Measurements from ENCODE around the gene MYBPC2.

The MYBPC2 gene

DNA sequence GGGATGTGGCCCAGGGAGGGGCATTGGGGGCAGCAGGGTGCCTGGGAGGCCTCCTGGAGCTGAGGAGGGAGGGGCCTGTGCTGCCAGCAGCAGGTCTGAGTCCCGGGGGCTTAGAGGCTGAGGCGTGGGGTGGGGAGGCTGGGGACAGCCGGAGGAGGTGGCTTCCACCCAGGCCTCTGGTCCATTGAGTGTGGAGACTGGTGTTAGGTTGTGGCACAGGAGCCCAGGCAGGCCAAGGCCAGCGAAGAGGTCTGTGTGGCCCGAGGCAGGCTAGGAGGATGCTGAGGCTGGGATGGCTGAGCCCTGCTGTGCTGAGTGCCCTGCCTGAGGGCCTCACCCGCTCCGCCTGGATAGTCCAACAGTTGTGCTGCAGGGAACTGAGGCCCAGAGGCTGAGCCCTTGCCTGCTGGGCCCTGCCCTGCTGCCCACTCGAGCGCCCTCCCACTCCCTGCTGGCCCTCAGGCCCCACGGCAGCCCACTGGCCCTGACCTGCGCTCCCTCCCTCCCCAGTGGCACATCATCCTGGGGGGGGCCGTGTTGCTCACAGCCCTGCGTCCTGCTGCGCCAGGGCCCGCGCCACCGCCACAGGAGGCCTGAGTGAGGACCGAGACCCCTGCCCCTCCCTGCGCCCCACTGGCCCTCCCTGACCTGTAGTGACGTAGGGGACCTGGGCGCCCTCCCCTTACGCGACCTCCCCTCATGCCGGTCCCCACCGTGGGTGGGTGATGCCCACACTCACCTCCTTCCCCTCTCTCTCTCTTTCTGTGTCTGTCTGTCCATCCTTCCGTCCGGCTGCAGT lies 48.9 kb downstream of the MYBPC2 start:
- DNase-seq (ENCODE audit: low read depth) = no peak

DNA sequence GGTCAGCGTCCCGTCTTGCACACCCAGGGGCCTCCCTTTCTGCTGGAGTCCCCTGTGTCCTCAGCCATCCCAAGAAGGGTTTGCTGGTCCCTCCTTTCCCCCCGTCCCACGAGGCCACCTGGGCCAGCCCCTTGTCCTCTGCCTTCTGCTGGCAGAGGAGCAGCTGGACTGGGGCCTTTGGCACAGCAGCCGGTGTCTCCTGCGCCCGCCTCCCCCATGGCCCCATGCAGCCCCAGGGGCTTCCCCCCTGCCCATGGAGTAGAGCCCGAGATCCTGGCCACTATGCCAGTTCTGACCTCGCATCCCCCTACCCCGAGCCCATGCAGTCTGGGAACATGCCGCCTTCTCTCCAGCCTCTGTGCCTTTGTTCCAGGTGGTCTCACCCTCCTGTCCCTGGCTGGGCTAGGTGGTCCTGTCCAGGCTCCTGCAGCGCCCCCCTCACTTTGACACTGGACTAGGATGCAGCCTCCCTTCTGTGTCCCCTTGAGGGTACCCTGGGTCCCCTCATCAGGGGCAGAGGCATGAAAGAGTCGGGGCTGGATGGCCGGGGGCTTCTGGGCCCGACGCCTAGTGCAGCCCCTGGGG lies 49.7 kb downstream of the MYBPC2 start:
- no peak for DNase-seq (ENCODE audit: low read depth)

DNA sequence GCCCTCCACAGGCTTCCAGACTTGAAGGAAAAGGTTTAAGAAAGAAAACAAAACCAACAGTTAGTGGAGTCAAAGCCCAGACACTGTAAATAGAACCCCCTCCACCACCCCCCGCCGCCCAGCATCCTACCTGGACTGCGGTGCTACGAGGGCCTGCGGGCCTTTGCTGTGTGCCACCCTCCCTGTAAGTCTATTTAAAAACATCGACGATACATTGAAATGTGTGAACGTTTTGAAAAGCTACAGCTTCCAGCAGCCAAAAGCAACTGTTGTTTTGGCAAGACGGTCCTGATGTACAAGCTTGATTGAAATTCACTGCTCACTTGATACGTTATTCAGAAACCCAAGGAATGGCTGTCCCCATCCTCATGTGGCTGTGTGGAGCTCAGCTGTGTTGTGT lies 50.2 kb downstream of the MYBPC2 start:
- no peak for DNase-seq (ENCODE audit: low read depth)

DNA sequence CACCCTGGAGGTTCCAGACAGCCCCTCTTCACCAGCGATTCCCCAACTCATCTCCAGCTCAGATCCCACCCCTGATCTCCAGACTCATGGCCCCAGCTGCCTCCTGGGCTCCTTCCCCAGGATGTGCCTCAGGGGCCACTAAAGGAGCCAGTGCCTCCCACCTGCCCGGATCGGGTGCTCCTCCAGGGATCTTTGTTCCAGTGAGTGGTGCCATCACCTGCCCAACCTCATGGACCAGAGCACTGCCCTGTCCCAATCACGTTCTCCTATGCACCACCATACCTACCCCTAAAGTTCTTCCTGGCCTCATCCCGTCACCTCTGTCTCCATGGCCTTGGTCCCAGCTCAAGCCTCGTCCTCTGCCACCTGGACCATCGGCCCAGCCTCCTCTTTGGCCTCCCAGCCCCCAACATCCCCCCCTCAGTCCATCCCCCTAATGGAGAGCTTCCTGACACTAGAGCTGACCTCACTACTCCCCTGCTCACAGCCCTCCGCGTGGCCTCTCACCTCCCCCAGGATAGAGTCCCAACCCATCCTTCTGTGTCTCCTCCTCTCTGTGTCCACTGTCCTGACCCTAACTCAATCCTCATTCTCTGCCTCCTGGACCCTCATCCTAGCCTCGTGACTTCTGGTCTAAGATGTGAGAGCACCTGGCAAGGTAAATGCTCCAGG lies 52.7 kb downstream of the MYBPC2 start:
- DNase-seq (ENCODE audit: low read depth) = no peak

DNA sequence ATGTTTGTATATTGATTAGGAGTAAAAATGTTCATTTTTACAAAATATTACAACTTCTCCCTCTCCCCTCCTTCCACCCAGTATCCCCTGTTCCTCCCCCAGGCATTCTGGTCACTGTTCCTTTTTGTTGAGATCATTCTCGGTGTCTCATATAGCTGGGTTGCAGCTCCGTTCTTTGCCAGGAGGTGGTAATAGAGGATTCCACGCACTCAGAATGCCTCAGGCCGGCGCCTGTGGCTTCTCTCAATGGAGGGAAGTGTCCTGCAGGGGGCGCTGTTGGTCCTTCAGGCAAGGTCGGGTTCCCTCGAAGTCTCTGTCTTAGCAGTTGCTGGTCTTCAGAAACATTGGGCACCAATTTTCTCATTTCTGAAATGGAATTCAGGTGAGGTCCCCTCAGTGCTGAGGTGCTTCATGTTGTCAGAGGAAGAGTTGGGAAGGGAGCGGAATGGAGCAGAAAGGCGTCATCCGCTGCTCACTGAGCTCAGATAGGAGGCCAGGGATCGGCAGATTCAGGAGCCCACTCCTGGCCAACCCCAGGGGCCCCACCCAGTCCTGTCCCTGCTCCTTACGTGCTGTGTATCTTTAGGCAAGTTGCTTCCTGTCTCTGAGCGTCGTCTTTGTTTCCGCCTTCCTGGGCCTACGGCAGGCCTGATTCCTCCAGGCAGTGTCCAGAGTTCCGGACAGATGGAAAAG lies 54.3 kb downstream of the MYBPC2 start:
- peak; percentile 48 for DNase-seq (ENCODE audit: low read depth)

DNA sequence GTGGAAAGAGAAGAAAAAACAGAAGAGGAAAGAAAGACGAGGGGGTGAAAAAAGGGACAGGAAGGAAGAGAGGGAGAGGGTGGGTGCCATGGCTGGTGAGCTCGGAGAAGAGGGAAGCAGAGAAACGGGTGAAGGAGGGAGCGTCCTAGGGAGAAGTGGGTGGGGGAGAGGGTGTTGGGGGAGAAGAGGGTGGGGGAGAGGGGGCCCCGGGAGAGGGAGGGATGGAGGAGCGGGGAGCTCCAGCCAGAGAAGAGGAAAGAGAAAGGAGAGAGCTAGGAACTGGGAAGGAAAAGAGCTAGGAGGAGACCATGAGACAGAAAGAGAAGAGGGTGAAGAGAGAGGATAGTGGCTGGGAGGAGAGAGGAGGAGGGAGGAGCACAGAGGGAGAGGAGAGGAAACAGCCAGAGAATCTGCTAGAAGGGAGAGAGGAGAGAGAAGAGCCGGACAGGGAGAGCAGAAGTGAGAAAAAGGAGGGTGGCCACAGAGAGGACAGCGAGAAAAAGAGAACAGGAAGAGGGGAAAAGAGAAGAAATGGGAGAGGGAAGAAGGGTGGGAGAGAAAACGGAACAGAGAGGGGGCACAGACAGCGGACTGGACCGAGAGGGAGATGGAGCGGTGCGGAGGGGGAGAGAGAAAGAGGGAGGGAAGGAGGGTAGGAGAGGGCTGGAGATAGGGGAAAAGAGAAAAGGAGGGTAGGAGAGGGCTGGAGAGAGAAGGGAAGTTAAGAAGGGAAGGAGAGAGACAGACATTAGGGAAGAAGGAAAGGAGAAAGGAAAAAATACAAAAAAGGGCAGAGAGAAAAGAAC lies 55.9 kb downstream of the MYBPC2 start:
- no peak for DNase-seq (ENCODE audit: low read depth)

DNA sequence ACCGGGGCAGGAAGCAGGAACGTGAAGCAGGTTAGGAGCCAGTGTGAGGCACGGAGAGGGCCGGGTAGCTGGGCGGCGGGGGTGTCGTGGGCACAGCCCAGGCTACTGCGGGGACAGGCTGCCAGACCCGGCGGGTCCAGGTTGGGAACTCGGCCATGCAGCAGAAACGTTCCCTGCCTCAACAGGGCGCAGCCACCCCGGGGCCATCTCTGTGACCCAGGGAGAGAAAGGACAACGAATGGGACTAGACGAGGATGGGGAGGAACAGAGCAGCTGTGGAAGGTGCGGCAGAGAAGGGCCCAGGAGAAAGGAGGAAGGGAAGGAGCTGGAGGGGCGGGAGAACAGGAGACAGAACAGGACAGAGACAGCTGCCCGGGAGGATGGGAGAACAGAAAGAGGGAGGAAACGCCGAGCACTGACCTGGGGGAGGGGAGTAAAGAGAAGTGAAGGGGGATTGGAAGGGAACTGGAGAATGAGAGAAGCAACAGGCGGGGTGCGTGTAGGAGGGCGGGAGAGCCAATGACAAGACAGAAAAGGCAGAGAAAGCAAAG lies 56.8 kb downstream of the MYBPC2 start:
- DNase-seq (ENCODE audit: low read depth) = no peak

DNA sequence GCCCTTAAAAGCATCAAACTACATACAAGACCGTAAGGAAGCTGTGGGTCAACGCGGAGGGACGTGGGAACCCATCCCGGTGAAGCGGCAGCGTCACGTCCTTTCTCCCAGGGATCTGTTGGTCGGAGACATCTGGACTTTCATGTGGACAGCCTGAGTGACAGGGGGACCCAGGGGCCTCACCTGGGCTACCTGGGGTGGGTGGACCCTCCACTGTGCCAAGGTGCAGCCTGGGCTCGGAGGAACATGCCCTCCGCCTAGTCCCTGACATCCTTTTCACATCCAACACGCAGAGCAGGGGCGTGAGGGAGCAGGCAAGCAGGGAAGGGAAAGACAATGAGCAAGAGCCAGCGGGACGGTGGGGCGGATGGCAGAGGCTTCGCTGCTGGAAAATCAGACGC lies 57.7 kb downstream of the MYBPC2 start:
- no peak for DNase-seq (ENCODE audit: low read depth)

DNA sequence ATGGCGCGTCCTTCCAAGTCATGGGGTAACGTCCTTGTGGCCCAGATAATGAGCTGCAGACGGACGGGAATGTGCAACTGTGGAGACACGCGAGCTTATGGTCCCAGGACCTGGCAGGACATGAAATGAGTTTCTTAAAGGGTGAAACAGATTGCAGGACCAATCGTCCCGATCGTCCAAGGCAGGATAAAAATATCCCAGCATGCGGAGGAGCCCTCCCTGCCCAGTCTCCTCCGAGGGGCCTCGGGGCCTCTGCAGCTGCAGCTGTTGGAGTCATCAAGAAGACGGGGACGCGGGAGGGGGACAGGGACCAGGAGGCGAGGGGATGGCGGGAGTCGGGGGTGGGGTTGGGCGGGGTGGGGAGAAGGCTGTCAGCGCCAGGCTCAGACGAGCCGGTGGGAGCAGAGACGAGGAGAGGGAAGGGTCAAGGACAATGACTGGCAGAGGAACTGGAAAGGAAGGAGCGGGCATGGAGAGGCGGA lies 58.3 kb downstream of the MYBPC2 start:
- DNase-seq (ENCODE audit: low read depth) = no peak

DNA sequence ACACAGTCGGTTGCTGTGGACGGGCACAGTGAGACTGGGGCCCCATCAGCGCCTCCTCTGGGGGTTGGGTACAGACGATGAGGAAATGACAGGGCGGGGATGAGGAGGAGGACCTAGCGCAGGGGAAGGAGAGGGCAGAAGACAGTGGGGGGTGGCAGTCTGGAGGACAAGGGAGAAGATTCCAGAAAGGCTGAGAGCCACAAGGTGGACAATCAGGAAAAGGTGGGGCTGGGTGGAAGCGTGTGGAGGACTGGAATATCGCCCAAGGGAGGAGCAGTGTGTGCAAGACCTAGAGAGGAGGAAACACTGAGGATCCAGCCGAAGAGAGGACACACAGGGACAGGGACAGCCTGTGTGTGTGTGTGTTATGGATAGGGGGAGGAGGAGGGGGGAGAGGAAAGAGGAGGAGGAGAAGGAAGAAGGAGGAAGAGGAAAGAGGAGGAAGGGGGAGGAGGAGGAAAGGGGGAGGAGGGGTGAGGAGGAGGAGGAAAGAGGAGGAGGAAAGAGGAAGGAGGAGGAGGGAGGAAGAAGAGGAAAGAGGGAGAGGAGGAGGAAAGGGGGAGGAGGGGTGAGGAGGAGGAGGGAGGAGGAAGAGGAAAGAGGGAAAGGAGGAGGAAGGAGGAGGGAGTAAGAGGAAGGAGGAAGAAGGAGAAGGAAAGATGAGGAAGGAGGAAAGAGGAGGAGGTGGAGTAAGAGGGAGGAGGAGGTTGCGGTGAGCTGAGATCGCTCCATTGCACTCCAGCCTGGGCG lies 59.8 kb downstream of the MYBPC2 start:
- no peak for DNase-seq (ENCODE audit: low read depth)

DNA sequence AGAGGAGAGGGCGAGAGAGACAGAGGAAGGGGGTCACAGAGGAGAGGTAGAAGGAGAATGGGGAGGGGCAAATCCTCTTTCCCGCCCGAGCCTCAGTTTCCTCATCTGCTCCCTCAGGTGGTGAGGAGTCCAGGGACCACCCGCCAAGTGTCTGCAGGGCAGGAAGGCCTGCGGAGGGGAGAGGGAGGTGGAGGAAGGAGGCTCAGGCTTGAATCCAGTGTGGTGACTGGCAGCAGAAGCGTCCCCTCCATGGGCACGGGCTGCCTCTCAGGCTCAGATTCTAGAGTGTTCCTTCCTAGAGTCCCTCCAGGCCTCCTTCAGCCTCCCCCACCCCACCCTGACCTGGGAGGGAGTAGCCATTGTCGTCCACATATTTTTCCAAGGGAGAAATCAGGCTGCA lies 60.5 kb downstream of the MYBPC2 start:
- DNase-seq (ENCODE audit: low read depth) = no peak

DNA sequence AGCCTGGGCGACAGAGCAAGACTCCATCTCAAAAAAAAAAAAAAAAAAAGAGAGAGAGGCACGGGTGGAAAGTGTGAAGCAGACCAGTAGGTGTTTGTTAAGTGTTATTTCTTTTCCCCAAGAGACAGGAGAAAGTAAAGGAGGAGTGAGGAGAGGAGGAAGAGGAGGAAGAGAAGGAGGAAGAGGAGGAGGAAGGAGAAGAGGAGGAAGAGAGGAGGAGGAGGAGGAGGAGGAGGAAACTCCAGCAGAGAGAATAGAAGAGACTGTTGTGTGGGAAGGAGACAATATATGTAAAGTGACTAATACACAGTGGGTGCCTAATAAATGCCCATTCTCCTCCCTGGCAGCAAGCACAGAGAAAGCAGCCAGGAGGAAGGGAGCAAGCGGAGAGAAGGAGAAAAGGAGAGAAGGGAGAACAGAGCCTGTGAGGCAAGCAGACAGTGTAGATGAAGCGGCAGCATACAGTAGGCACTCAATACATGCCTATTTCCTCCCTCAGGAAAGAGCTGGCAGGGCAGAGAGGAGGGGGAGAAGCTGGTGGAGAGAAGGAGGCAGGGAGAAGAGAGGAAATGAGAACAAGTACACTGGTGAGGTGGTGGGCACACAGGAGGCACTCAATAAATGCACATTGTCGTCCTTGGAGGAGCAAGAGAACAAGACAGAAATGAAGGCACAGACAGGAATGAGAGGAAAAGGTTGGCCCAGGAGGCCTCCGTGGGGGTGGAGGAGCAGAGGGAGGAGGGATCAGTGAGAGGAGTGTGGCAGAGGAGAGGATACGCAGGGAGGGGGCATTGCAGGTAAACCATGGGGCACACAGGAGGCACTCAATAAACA lies 61.7 kb downstream of the MYBPC2 start:
- DNase-seq (ENCODE audit: low read depth) = no peak

DNA sequence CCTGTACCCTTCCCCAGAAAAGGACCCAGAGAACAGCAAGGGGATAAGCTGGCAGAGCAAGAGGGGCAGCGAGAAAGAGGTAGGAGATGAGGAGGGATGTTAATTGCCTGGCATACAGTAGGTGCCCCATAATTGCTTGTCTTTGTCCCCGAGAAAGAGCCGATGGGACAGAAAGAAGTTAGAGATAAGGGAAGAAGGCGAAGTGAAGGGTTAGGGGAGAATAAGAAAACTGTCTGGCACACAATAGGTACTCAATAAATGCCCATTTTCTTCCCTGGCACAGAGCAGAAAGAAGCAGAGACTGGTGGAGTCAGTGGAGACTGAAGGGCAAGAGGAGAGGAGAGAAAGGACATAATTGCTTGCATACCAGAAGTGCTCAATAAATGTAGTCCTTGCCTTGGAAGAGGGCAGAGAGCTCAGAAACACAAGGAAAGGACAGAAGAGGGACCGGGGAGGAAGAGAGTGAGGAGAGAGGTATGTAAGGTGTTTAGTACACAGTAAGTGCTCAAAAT lies 62.4 kb downstream of the MYBPC2 start:
- DNase-seq (ENCODE audit: low read depth) = no peak

DNA sequence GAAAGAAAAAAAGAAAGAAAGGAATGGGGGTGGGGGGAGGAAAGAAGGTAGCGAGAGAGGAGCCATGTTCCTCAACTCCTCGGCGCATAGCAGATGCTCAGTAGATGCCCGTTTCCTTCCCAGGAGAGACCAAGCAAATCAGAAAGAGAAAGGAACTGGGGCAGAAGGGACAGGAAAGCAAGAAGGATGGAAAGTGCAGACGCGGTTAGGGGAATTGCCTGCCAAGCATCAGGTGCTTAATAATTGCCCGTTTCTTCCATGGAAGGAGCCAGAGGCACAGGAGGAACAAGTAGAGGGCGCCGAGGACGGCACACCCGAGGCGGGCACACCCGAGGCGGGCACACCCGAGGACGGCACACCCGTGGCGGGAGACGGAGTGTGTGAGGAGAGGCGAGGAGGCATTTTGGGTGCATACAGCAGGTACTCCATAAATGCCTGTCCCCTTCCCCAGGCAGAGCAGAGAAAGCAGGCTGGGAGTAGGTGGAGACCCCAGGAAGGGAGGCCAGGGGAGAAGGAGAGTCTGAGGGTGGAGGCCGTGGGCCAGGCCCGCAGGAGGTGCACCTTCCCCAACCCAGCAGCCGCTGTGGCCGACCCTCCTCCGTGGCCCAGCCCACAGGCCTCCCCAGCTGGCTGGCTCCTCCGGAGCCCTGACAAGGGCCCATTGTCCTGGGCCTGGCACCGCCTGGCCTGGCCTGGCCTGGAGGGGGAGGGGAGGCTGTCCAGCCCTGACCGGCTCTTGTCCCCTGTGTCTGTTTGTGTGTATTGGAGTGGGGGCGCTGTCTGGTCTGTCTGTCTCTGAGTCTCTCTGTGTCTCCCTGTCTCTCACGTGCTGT lies 63.7 kb downstream of the MYBPC2 start:
- no peak for DNase-seq (ENCODE audit: low read depth)

DNA sequence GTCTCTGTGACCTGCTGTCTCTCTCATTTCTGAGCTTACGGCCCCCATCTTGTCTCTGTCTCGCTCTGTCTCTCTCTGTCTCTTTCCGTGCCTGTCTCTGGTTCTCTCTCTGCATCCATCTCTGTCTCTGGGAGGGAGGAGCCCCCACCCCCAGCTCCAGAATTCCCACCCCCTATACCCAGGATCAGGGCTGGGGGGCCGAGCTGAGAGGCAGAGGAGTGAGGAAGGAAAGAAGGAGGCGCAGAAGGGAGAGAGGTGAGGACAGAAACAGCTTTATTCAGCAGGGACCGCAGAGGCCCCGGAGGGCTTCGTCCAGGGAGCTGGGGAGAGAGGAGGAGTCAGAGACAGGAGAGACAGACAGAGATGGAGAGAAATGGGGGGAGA lies 64.3 kb downstream of the MYBPC2 start:
- DNase-seq (ENCODE audit: low read depth) = no peak

DNA sequence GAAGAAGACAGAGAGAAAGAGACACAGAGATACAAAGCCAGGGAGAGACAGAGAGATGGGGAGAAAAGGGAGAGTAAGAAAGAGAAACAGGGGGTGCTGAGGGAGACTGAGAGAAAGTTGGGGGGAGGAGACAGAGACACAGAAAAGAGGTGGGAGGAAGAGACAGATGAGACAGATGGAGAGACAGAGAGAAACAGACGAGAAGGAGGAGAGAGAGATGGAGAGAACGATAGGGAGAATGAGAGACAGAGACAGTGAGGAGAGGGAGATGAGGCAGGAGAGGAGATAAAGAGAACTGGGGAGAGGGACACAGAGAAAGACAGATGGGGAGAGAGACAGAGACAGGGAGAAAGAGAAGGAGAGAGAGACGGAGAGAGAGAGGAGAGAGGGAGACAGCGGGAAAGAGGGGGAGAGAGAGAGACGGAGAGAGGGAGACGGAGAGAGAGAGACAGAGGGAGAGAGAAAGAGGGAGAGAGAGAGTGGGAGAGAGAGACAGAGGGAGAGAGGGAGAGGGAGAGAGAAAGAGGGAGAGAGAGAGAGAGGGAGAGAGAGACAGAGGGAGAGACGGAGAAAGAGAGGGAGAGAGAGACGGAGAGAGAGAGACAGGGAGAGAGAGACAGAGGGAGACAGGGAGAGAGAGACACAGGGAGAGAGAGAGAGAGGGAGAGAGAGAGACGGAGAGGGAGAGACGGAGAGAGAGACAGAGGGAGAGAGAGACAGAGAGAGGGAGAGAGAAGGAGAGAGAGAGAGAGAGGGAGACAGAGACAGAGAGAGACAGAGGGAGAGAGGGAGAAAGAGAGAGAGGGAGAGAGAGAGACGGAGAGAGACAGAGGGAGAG lies 65.7 kb downstream of the MYBPC2 start:
- DNase-seq (ENCODE audit: low read depth) = no peak

DNA sequence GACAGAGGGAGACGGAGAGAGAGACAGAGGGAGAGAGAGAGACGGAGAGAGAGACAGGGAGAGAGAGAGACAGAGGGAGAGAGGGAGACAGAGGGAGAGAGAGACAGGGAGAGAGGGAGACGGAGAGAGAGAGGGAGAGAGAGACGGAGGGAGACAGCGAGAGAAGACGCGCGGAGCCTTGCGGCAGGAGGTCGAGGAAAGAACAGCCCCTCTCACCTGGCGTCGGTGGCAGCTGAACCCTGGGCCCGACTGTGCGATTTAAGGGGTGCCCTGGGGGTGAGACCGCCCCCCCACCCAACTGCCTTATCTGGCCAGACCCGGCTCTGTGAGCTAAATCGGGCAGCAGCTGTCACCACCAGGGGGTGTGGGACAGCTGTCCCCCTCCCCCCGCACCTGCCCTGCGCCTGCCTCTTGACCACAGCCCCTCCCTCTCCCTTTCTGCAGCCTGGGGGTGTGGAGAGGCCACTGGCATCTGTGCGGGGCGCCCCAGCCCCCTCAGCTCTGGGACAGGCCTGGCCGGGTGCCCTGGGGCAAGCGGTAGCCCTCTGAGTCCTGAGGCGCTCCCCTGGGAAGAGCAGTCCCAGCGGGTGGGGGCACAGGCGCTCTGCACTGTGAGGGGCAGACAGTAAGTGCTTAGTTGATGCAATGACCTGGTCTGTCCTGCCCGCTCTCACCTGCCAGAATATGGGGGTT lies 67.5 kb downstream of the MYBPC2 start:
- no peak for DNase-seq (ENCODE audit: low read depth)

Data from amniotic epithelial cell (primary cell).